K562 (cell line): ENCODE data around the gene TREH. TPM values are rescaled to one million over a fixed set of nuclear protein-coding genes. Genes with fewer than 3 reads are reported as not detected.
A peak's percentile ranks its signal among the peaks of the same experiment; 100 is the strongest.

Source experiments
- ARID2 ChIP-seq: fragments of 450-650 bp; IDR thresholded peaks from 2 replicates; pipeline ENCODE4 v1.6.1; 2017; ENCODE audit warnings: antibody characterized with exemption, mild to moderate bottlenecking
- CBX3 ChIP-seq, 2 experiments: IDR thresholded peaks; 1 replicate in 1 of 2; 2 replicates in 1 of 2; pipeline ENCODE4 v1.6.1; 2012; ENCODE audit warnings: inconsistent platforms in 2 of 2, low read length in 2 of 2, borderline replicate concordance in 1 of 2, control low read depth in 1 of 2
- FOSL1 ChIP-seq: fragments of 200-800 bp; sonication (Bioruptor generic); conservative IDR thresholded peaks from 2 replicates; pipeline ENCODE4 v1.6.1; 2016; ENCODE audit warnings: missing genetic modification characterization, missing compliant biosample characterization
- HDAC8 ChIP-seq: fragments of 450-650 bp; IDR thresholded peaks from 2 replicates; pipeline ENCODE4 v1.6.1; 2016; ENCODE audit warnings: mild to moderate bottlenecking, missing genetic modification characterization, moderate library complexity, missing compliant biosample characterization
- HOXB6 ChIP-seq: fragments of 250-450 bp; sonication (Bioruptor Pico); IDR thresholded peaks from 2 replicates; pipeline ENCODE4 v1.5.1; 2022; ENCODE audit warnings: mild to moderate bottlenecking, borderline replicate concordance
- JUNB ChIP-seq: fragments of 450-650 bp; formaldehyde crosslinking; conservative IDR thresholded peaks from 2 replicates; pipeline ENCODE4 v1.4.0; 2020; ENCODE audit warnings: mild to moderate bottlenecking
- MAFG ChIP-seq: fragments of 450-650 bp; conservative IDR thresholded peaks from 2 replicates; pipeline ENCODE4 v1.6.1; 2016; ENCODE audit warnings: missing genetic modification characterization, missing compliant biosample characterization
- NFXL1 ChIP-seq: fragments of 450-650 bp; formaldehyde crosslinking; IDR thresholded peaks from 2 replicates; pipeline ENCODE4 v1.4.0; 2021; ENCODE audit warnings: mild to moderate bottlenecking
- POLR2A ChIP-seq: fragments of 450-650 bp; conservative IDR thresholded peaks from 2 replicates; pipeline ENCODE4 v1.6.1; 2016
- RBM22 ChIP-seq: fragments of 200-400 bp; formaldehyde crosslinking; IDR thresholded peaks from 2 replicates; pipeline ENCODE4 v1.6.1; 2018; ENCODE audit warnings: low read length, low read depth; ENCODE audit not compliant: poor library complexity, severe bottlenecking
- TCFL5 ChIP-seq: fragments of 250-450 bp; sonication (Bioruptor Pico); conservative IDR thresholded peaks from 2 replicates; pipeline ENCODE4 v1.6.1; 2021; ENCODE audit warnings: mild to moderate bottlenecking, moderate library complexity, matching md5 sums
- TSC22D4 ChIP-seq: fragments of 450-650 bp; IDR thresholded peaks from 2 replicates; pipeline ENCODE4 v1.6.1; 2016; ENCODE audit warnings: missing genetic modification characterization, missing biosample characterization, control low read depth
- ZFP1 ChIP-seq: fragments of 450-650 bp; formaldehyde crosslinking; IDR thresholded peaks from 2 replicates; pipeline ENCODE4 v1.4.0; 2020; ENCODE audit warnings: mild to moderate bottlenecking, mixed read lengths
- ZNF316 ChIP-seq: fragments of 450-650 bp; IDR thresholded peaks from 2 replicates; pipeline ENCODE4 v1.6.1; 2016
- ZNF551 ChIP-seq: fragments of 250-450 bp; sonication (Bioruptor Pico); IDR thresholded peaks from 2 replicates; pipeline ENCODE4 v1.5.0; 2021; ENCODE audit warnings: mild to moderate bottlenecking, moderate library complexity
- ZNF668 ChIP-seq: fragments of 250-450 bp; sonication (Bioruptor Pico); IDR thresholded peaks from 2 replicates; pipeline ENCODE4 v1.8.0; 2022; ENCODE audit warnings: mild to moderate bottlenecking, inconsistent platforms
- polyA plus RNA-seq, 8 experiments: library from polyadenylated mRNA; depleted of rRNA in 4 of 8; stranded (reverse) in 5 of 8; unstranded in 3 of 8; fragments of >200 nt; fragmentation: Nextera tagmentation in 2 of 8; fragmentation: Illumina TruSeq in 1 of 8; extraction: Ambion mirVana in 2 of 8; extraction: Trizol in 1 of 8; gene quantifications; 2 replicates each; pipeline versions ENCODE4 v1.2.1 to v1.2.3, GENCODE V29; 2011 to 2014; ENCODE audit warnings: inconsistent platforms in 1 of 8, missing spikeins in 1 of 8
- total RNA-seq, 7 experiments: library from RNA; depleted of rRNA in 6 of 7; stranded (reverse); fragments of >200 nt in 6 of 7; fragmentation: Illumina TruSeq in 2 of 7; extraction: Trizol in 2 of 7; gene quantifications; 2 replicates each; pipeline versions ENCODE4 v1.2.1 to v1.2.3, GENCODE V29; 2011 to 2021; ENCODE audit warnings: low replicate concordance in 1 of 7
- TF ChIP-seq, protein P1 (sequence below): IDR thresholded peaks from 3 replicates; pipeline ENCODE4 v1.6.1; 2011; ENCODE audit warnings: borderline replicate concordance, mild to moderate bottlenecking, moderate library complexity; ENCODE audit not compliant: insufficient read length; ENCODE audit errors: extremely low read depth
- TF ChIP-seq, protein P2 (sequence below), 2 experiments: IDR thresholded peaks; 2 replicates each; pipeline ENCODE4 v1.6.1; 2012; ENCODE audit warnings: improper control_type of control experiment in 2 of 2, low read depth in 2 of 2, low read length in 2 of 2, borderline replicate concordance in 1 of 2
- TF ChIP-seq, protein P3 (sequence below): fragments of 450-650 bp; IDR thresholded peaks from 2 replicates; pipeline ENCODE4 v1.7.0; 2016; ENCODE audit warnings: borderline replicate concordance
- TF ChIP-seq, protein P4 (sequence below): sonication (generic); formaldehyde crosslinking; IDR thresholded peaks from 2 replicates; pipeline ENCODE4 v1.8.1; 2022; ENCODE audit warnings: missing genetic modification reagents

Gene TREH
- total and polyA plus RNA-seq, 9 of the 15 experiments (the other 6 are each of a cell fraction or from before 2014, with no cell fraction given): 0.09 to 0.20 (median 0.11) TPM; not detected in 6

DNA sequence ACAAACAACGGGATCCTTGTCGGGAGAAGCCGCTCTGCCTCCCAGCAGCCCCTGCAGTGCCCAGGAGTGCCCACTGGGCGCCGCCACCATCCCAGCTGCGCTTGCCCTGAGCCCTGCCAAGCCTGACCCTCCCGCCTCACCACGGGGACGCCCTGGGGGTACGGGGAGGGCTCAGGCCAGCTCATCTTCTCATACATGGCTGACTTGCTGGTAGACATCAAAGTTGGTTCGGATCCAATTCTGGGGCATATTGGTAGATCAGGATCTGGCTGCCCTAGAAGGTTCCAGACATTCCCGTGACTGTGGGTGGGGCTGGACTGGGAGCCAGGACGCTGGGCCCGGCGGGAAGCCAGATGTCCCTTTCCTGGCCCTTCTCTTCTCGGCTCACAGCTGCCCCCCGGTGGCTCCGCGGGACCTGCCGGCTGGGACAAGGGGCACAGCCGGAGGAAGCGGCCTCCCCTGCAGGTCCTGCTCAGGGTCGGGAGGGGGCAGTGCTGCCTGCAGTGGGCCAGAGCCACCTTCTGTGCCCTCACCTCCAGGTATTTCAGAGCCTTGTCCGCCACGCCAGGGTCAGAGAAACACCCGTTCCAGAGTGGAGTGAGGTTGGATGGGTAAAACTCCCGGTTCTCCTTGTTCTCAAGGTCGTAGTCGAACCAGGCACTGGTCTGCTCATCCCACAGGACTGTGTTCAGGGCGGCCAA is 10.6 kb upstream of the TREH start (continued):
- TF ChIP-seq, protein P1, sequence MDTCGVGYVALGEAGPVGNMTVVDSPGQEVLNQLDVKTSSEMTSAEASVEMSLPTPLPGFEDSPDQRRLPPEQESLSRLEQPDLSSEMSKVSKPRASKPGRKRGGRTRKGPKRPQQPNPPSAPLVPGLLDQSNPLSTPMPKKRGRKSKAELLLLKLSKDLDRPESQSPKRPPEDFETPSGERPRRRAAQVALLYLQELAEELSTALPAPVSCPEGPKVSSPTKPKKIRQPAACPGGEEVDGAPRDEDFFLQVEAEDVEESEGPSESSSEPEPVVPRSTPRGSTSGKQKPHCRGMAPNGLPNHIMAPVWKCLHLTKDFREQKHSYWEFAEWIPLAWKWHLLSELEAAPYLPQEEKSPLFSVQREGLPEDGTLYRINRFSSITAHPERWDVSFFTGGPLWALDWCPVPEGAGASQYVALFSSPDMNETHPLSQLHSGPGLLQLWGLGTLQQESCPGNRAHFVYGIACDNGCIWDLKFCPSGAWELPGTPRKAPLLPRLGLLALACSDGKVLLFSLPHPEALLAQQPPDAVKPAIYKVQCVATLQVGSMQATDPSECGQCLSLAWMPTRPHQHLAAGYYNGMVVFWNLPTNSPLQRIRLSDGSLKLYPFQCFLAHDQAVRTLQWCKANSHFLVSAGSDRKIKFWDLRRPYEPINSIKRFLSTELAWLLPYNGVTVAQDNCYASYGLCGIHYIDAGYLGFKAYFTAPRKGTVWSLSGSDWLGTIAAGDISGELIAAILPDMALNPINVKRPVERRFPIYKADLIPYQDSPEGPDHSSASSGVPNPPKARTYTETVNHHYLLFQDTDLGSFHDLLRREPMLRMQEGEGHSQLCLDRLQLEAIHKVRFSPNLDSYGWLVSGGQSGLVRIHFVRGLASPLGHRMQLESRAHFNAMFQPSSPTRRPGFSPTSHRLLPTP: peak; percentile 17
- TF ChIP-seq ZNF316 (no peak), NFXL1 (CRISPR knock-in tag) (no peak), HOXB6 (CRISPR knock-in tag) (no peak), HDAC8 (tag) (no peak), TCFL5 (CRISPR knock-in tag) (no peak), ARID2 (peak; percentile 64; the same call in 1 of the 2 replicates), JUNB (no peak), CBX3 (IDR thresholded peaks at IDR 0.05; ENCODE audit: borderline replicate concordance in 1 of 2, low read length in 2 of 2) (peak in 1 of 2 experiments; percentile 51; a peak in 1 of 3 replicates), POLR2A (no peak), ZNF668 (CRISPR knock-in tag) (no peak), ZNF551 (no peak), RBM22 (no peak), TSC22D4 (tag) (no peak), ZFP1 (CRISPR knock-in tag) (no peak), FOSL1 (tag) (0 out of 2 replicates have a peak, but pooled peaks have one; percentile 19), MAFG (tag) (no peak)
- TF ChIP-seq, protein P2, sequence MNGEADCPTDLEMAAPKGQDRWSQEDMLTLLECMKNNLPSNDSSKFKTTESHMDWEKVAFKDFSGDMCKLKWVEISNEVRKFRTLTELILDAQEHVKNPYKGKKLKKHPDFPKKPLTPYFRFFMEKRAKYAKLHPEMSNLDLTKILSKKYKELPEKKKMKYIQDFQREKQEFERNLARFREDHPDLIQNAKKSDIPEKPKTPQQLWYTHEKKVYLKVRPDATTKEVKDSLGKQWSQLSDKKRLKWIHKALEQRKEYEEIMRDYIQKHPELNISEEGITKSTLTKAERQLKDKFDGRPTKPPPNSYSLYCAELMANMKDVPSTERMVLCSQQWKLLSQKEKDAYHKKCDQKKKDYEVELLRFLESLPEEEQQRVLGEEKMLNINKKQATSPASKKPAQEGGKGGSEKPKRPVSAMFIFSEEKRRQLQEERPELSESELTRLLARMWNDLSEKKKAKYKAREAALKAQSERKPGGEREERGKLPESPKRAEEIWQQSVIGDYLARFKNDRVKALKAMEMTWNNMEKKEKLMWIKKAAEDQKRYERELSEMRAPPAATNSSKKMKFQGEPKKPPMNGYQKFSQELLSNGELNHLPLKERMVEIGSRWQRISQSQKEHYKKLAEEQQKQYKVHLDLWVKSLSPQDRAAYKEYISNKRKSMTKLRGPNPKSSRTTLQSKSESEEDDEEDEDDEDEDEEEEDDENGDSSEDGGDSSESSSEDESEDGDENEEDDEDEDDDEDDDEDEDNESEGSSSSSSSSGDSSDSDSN (IDR thresholded peaks at IDR 0.05; ENCODE audit: borderline replicate concordance in 1 of 2, low read depth in 2 of 2, low read length in 2 of 2): 0 out of 4 replicates have a peak, but pooled peaks of 1 of the 2 experiments have one; percentile 18
- TF ChIP-seq, protein P3, sequence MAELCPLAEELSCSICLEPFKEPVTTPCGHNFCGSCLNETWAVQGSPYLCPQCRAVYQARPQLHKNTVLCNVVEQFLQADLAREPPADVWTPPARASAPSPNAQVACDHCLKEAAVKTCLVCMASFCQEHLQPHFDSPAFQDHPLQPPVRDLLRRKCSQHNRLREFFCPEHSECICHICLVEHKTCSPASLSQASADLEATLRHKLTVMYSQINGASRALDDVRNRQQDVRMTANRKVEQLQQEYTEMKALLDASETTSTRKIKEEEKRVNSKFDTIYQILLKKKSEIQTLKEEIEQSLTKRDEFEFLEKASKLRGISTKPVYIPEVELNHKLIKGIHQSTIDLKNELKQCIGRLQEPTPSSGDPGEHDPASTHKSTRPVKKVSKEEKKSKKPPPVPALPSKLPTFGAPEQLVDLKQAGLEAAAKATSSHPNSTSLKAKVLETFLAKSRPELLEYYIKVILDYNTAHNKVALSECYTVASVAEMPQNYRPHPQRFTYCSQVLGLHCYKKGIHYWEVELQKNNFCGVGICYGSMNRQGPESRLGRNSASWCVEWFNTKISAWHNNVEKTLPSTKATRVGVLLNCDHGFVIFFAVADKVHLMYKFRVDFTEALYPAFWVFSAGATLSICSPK: no peak
- TF ChIP-seq, protein P4, sequence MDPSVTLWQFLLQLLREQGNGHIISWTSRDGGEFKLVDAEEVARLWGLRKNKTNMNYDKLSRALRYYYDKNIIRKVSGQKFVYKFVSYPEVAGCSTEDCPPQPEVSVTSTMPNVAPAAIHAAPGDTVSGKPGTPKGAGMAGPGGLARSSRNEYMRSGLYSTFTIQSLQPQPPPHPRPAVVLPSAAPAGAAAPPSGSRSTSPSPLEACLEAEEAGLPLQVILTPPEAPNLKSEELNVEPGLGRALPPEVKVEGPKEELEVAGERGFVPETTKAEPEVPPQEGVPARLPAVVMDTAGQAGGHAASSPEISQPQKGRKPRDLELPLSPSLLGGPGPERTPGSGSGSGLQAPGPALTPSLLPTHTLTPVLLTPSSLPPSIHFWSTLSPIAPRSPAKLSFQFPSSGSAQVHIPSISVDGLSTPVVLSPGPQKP (CRISPR knock-in tag): no peak
